HG03432 (cell line): Measurements from ENCODE around the gene DOCK8.

Source experiments
- ATAC-seq: cut with Tn5 transposase; IDR thresholded peaks from one replicate; pipeline ENCODE4 v1.9.1; 2021; ENCODE audit warnings: mild to moderate bottlenecking, moderate library complexity; ENCODE audit not compliant: unreplicated experiment

The DOCK8 gene

DNA sequence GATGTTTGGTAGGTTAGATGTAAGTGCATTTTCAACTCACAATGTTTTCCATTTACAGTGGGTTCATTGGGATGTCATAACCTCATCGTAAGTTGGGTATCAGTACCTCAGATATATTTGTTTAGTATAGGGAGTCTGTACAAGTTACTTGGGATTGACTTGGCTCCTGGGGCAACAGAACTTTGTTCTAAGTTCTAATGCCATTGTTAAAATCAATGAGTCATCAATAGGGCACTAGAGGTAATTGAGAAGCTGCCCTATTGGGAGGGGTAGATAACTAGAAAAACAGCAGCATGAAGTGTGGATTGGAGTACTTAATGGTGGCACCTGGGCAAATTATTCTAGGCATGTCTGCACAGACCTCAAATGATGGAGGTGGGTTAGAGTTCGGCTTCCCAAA lies 272.8 kb downstream of the DOCK8 start:
- no peak for ATAC-seq

- no peak for ATAC-seq
These were observed 273.8 kb downstream of the DOCK8 start for GRCh38 chr9:488448-488847.

DNA sequence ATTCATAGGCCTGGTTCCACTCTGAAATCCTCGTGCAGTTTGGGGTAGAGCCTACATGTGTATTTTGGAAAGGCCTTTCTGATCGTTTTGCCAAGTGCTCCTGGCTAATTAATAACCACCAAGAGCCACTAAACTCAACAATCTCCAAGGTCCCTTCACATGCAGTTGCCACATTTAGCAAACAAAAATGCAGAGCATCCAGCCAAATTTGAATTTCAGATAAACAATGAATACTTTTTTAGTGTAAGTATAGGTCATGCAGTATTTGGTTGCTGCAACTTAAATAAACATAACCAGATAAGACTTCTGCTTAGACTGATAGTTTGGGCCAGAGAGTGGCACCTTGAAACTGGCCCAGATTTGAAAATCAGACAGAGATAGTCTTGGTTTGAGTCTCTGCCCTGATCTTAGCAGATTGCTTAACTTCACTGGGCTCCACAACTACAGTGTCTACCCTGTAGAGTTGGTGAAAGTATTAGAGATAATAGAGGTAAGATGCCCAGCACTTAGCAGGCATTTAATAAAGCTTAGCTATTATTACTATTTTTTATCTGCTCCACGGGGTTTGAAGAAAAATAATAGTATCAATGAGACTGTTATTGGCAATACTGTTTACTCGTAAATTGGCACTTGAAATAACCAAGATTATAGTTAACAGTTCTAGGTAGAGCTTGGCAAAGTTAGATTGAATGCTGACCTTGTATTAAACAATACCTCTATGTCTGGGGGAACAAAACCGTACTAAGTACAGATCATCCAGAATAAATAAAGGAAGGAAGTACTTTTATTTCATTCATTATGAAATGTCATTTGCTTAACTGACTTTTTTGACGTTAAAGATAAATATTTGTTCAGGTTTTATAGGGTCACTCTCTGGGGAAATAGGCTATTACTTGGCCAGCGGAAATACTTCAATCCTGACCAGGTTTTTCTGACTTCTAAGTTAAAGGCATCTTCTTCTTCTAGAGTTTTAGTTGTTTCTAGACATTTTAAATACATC lies 274.8 kb downstream of the DOCK8 start:
- no peak for ATAC-seq

DNA sequence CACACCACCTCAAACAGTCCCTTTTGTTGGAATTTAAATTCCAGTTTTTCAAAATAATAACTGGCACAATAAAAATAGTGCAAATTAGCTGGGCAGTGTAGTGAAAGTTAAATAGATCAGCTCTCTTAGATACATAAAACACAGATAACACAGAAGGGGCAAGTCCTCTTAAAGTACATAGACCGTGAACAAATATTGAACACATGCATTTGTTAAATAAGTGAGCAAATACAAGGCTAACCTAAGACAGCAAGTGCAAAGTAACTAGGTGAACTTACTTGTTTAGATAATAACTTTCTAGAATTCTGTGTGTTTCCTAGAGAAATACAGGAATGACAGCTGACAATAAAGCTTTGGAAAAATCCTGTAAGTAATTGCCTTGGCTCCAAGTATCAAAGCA lies 280.1 kb downstream of the DOCK8 start:
- ATAC-seq = no peak

DNA sequence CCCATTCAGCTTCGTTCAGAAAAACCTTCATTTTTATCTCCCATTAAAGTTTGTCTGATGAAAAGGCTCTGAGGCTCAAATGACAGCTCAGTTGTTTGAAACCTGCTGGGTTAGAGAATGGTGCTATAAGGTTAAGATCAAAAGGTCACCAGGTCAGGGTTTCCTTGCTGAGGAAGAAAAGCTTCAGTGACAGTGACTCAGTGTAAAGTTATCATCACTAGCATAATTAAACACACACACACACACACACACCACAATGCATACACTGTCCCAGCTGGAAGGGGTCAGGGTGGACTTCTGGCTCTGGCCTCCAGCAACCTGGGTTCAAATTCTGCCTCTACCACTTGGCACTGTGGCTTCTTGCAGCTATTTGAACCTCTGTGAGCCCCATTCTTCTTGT lies 281.1 kb downstream of the DOCK8 start:
- ATAC-seq = no peak

- ATAC-seq = no peak
These were observed 288.7 kb downstream of the DOCK8 start for GRCh38 chr9:503326-503725.

DNA sequence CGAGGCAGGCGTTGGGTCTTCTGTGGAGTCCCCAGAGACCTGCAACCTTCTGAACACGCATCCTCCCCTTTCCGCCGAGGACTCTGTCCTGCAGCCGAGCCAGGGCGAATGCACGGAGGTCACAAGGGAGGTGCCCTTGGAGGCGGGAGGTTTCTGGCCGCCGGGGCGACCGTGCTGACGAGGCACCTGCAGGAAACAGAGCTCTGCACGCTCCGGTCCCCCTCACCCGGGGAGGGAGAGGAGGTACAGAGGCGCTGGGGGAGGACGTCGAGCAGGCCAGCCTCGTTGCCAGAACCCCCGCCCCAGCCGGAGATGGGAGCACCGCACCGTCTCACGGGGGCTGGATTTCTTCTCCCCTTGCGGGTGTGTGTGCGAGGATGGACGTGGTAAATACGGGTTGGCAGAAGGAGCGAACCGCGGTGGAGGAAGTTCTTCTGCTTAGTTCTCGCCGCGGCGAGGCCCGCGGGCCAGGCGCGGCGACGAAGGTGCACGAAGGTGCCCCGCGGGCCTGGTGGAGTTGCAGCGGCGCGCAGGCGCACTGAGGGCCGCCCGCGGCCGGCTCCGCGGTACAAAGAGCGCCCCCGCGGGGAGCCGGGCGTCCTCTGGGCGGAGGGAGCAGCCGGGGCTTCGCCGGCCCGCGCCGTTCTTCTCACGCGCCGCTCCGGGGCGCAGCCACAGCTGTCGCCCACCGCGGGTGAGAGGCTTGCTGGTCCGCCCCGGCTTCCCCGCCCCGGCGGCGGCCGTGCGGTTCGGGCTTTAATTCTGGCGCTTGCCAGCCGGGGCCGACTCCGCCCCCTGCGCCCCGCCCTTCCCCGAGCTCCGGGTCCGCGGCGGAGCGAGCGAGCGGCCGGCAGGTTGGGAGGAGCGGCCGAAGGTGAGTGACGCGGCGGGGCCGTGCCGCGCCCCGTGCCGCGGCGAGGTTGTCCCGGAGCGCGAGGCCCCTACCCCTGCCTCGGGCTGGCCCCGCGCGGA lies 289.5 kb downstream of the DOCK8 start, which contains the start of gene KANK1:
Gene KANK1 (plus strand): TSS at position 815 of the 972 bp plus-strand sequence.
- ATAC-seq = peak; percentile 90

- ATAC-seq = peak; percentile 19
These were observed 290.5 kb downstream of the DOCK8 start for GRCh38 chr9:504921-505740.

GRCh38 chr9:505741-506059 lies 291.0 kb downstream of the DOCK8 start:
- no peak for ATAC-seq

DNA sequence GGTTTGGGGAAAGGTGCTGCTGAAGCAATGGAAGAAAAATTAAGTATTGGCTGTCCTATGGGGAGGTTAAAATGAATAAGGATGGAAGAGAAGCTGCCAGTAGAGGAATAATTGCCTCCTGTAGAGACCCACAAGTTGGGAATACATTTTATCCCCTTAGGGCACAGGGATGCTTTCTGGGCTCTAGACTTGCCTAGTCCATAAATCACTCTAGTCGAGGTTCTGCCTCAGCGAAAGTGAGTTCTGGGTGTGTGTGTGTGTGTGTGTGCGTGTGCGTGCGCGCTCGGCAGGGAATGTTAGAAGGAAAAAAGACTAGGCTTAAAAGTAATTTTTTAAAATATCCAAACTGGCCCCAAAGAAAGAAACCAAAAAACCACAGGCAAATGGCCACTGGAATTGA lies 291.6 kb downstream of the DOCK8 start:
- no peak for ATAC-seq

DNA sequence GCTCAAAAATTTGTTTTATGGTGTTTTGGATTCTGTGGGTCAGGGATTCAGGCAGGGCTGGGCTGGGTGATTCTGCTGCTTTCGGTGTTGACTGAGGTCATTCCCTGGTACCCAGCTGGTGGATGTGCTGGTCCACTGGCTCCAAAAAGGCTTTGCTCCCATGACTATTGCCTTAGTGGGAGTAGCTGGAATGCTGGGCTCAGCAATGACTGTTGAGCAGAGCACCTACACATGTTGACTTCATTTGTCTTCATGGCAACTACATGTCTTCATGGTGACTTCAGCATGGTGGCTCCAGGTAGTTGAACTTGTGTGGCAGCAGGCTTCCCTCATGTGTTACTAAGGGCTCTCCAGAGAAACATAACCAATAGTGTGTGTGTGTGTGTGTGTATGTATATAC lies 297.2 kb downstream of the DOCK8 start:
- ATAC-seq = no peak

DNA sequence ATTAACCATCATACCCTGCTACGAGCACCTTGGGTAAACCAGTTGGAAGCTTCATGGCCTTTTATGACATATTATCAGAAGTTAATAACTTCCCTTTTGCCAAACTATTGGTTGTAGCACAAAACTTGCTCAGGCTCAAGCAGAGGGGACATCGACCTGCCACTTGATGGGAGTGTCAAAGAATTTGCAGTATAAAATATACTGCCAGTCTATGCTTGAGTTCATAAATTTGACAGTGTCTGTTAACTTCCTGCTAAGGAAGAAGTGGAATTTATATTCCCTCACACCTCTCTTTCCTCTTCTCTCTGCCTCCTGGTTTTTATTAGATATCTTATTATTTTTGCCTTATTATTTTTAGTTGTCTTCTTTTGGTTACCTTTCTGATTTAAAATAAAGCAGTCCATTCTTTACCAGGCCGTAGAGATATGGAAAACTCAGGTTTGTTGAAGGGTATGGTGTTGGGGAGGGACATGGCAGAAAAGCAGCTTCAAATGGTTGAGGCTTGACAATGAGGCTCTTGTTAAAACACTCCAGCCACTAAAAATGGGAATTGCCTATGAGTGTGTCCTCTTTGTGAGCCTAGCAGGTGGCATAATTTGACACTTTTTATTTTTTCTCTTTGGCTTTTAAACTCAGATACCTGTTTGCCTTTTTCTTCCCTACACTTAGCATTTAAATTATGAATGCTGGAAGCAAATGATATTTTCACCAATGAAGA lies 298.0 kb downstream of the DOCK8 start:
- ATAC-seq = no peak
